Measurements from ENCODE around the gene TUBB2B.
"Not testable (repeated sequence)": the region's sequence is repeated elsewhere in the genome, so short reads cannot be mapped to it uniquely, and the experiment has no call there.

TUBB2B gene

DNA sequence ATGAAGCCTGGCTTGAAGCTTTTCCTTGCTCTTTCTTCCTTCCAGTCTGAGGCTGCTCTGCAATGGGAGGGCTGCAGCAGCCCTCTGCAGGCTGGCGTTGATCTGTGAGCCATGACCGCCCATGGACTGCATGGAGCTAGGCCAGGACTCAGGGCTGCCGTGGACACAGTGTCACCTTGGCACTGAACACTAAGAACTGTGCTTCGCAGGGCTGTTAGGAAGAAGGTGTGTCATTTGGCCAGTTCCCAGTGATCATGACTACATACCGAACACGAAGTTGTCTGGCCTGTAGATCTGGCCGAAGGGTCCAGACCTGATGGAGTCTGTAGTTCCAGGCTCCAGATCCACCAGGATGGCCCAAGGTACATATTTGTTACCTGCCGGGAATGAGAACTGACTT is 48.8 kb downstream of the TUBB2B start:
- DNase-seq = not testable (repeated sequence)

DNA sequence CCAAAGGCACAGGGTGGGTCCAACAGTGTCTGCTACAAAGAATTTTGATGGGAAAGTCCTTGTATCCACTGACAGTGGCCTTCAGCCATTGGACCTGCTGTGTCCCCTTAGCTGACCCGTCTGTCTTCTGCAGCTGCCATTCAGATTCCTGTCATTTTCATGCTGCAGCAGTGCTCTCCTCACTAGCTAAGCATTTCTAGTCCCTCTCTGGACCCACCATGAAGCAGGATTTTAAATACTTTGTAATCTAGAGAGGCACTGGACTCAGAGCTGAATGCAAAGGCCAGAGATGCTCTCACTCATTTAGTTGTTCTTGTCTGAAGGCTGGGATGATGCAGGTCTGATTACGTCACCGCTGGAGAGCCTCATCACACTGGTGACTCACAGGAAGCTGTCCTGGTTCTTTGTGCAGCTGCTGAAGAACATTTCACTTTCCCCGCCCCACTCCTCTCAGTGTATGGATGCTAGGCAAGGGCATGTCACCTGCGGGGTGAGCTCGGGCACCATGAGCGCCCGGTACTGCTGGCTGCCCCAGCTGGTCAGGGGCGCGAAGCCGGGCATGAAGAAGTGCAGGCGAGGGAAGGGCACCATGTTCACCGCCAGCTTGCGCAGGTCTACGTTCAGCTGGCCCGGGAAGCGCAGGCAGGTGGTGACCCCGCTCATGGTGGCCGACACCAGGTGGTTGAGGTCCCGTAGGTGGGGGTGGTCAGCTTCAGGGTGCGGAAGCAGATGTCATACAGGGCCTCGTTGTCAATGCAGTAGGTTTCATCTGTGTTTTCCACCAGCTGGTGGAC is 50.7 kb downstream of the TUBB2B start:
- peak; percentile 42 for DNase-seq

DNA sequence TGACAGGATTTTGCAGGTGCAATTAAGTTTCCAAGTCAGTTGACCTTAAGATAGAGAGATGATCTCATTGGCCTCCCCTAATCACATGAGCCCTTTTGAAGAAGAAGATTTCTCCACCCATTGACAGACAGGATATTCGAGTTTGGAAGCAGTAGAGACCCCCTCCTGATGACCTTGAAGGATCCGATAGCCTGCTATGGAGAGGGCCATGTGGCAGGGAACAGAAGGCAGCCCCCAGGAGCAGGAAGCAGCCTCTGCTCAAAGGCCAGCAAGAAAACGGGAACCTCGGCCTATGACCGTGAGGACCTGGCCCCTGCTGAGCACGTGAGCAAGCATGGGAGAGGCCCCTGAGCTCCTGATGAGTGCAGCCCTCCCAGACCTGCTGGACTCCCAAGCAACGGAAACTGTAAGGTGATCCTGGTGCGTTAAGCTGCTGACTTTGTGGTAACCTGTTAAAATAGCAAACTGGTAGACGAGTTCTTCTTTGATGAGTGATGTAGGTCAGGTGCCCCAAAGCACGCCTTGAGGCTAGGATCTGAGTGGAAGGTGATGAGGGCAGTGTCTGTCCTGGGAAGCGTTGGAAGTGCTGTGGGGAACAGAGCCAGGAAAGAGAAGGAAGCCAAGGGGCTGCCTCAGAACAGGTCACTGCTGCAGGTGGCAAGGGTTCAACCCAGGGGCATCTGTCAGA is 51.6 kb downstream of the TUBB2B start:
- DNase-seq = no peak
